HUES48 (cell line): Measurements from ENCODE around the gene ADAMTS17.

Experiments used
- H3K27ac ChIP-seq: one replicate; pipeline ENCODE4 v1.7.0; 2013; ENCODE audit warnings: low read depth, low read length, inconsistent platforms
- H3K27me3 ChIP-seq: 2 replicates; pipeline ENCODE4 v1.6.1; 2013; ENCODE audit warnings: mild to moderate bottlenecking, low read length; ENCODE audit not compliant: control insufficient read depth, insufficient read depth
- H3K36me3 ChIP-seq: 2 replicates; pipeline ENCODE4 v1.6.1; 2013; ENCODE audit warnings: low read length; ENCODE audit not compliant: control insufficient read depth, insufficient read depth
- H3K4me1 ChIP-seq: 2 replicates; pipeline ENCODE4 v1.6.1; 2013; ENCODE audit warnings: mild to moderate bottlenecking, low read length; ENCODE audit not compliant: control insufficient read depth, insufficient read depth
- H3K4me3 ChIP-seq: 2 replicates; pipeline ENCODE4 v1.5.1; 2013; ENCODE audit warnings: mild to moderate bottlenecking, low read depth, low read length
- H3K9ac ChIP-seq: 2 replicates; pipeline ENCODE4 v1.6.1; 2013; ENCODE audit warnings: mild to moderate bottlenecking, low read depth, low read length, moderate library complexity
- H3K9me3 ChIP-seq: 2 replicates; pipeline ENCODE4 v1.6.1; 2013; ENCODE audit warnings: low read length; ENCODE audit not compliant: control insufficient read depth, insufficient read depth

ADAMTS17 gene

DNA sequence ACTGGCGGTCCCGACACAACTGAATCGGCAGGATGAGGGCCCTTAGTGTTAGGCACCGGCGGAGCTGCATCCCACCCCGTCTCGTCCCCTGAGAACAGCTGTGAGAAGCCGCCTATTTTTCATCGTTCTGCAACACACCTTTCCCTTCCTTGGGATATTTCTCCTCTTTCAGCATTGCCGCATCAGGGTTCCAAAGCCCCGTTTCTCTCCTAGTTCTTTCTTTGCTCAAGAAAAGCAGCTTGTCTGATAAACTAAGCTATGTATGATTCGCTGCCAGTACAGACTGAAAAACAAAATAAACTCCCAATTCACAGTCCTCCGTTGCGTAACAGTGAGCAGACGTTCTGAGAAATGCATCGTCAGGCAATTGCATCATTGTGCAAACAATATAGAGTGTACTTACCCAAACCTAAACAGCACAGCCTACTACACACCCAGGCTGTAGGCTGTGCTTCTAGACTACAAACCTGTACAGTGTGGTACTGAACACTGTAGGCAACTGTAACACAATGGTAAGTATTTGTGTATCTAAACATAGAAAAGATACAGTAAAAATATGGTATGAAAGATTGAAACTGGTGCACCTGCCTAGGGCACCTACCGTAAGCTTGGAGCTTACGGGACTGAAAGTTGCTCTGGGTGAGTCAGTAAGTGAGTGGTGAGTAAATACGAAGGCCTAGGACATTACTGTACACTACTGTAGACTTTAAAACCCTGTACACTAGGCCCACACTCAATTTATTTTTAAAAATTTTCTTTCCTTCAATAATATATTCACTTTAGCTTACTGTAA lies 8.9 kb upstream of the ADAMTS17 start:
- Histone ChIP-seq H3K36me3 (no peaks in the 10 kb centered on the region), H3K9ac (no peak overlapping the region), H3K4me1 (peaks cover 4% of the 10 kb centered on the region; the same call in 1 of the 2 replicates), H3K27ac (no peak overlapping the region), H3K9me3 (no peaks in the 10 kb centered on the region), H3K4me3 (peak overlapping the region; percentile 93), H3K27me3 (peaks cover 7% of the 10 kb centered on the region)

DNA sequence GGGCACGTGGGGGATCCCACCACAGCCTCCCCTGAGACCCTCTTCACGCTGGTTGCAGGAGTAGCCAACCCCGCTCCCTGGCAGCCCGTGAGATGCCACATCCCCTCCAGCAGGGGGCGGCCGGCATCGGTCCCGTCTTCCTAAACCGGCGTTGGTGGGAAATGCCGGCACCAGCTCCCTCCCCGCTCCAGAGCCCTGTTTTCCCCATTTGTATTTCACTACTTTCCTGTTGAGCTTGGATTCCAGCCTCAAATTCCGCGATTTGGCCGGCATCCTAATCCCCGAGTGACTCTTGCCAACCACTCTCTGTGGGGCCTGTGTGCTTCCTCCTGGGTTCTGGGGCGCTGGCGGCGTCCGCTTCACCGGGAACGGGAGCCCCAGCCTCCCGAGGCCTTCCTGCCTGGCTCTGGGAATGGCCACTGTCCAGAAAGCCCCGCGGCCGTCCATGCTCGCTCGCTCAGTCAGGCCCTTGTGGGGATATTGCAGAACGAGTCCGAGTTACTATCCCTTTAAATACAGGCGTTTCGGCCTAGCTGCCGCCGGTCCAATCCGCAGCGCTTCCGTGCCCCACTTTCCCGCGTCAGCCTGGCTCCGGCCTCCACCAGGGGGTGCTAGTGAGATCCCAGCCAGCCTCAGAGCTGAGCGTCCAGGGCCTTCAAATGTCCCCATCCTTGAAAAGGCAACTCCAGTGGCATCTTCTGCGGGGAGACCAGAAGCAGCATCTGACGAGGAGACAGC lies 8.1 kb upstream of the ADAMTS17 start:
- Histone ChIP-seq H3K9me3 (no peaks in the 10 kb centered on the region), H3K27ac (peak overlapping the region; percentile 22), H3K36me3 (no peaks in the 10 kb centered on the region), H3K4me1 (peaks cover 4% of the 10 kb centered on the region; the same call in 1 of the 2 replicates), H3K27me3 (peaks cover 11% of the 10 kb centered on the region), H3K4me3 (peak overlapping the region; percentile 93), H3K9ac (peak overlapping the region; percentile 62; the same call in 1 of the 2 replicates)

DNA sequence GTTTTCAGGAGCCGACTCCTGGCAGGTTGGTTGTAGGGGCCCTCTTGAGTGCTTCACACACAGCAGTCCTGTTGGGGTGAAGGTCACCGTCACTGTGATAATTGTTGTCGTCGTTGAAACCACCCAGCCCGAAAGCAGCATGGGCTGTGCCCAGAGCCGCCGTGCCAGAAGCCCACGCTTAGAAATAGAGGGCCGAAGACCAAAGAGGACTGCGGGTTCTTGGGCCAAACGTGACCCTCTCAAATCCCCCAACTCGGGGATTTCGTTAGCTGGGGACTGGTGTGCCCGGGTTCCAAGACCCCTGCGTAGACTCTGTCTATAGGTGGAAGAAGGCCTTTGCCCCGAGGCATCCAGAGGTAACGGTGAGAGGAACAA lies 7.5 kb upstream of the ADAMTS17 start:
- peak overlapping the region; percentile 93; the same call in 1 of the 2 replicates for H3K4me3 ChIP-seq
- H3K9ac ChIP-seq = no peak overlapping the region
- no peak overlapping the region for H3K27ac ChIP-seq
- peaks cover 12% of the 10 kb centered on the region for H3K27me3 ChIP-seq
- no peaks in the 10 kb centered on the region for H3K9me3 ChIP-seq
- H3K36me3 ChIP-seq = no peaks in the 10 kb centered on the region
- H3K4me1 ChIP-seq = peaks cover 4% of the 10 kb centered on the region; the same call in 1 of the 2 replicates

DNA sequence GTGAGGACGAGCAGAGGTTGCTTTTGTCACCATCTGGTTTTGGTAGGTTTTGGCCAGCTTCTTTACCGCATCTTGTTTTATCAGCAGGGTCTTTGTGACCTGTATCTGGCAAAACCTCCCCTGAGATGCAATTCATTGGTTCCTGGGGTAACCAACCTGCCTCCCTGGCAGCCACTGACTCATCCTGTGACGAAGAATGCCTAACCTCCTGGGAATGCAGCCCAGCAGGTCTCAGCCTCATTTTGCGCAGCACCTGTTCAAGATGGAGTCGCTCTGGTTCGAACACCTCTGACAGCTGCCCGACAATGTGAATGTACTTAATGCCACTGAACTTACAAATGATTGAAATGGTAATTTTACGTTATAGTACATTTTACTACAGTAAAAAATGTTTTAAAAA lies 6.8 kb upstream of the ADAMTS17 start:
- H3K4me3 ChIP-seq = no peak overlapping the region
- H3K27me3 ChIP-seq = peaks cover 14% of the 10 kb centered on the region

DNA sequence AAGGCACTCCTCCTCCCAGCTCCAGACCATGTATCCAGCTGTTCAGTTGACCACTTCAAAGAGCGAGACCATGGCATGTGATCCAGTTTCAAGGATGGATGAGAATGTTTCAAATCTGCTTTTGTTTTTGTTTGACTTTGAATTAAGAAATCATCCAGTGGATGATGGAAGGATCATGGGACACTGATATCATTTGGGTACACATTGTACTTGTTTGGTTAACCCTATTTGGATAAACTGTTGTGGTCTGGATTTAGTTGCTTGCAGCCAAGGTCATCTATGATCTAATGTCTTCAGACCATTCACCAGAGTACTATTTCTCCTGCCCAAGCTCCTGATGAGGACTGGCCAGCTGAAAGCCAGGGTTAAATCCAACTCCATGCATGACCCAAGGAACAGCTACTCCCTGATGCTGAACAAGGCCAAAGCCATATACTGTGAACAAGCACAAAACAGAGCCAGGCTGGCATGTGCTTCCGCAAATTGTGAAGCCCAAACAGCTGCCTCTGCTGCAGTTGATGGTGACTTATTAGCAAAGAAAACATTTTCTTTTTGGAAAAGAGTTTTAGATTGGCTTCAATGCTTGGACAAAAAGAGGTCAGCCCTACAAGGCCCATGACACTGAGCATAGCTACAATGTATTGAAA lies 5.2 kb upstream of the ADAMTS17 start:
- no peak overlapping the region for H3K9ac ChIP-seq
- no peaks in the 10 kb centered on the region for H3K36me3 ChIP-seq
- peaks cover 29% of the 10 kb centered on the region for H3K27me3 ChIP-seq
- no peaks in the 10 kb centered on the region for H3K9me3 ChIP-seq
- H3K4me1 ChIP-seq = peaks cover 9% of the 10 kb centered on the region; the same call in 1 of the 2 replicates
- H3K27ac ChIP-seq = no peak overlapping the region
- no peak overlapping the region for H3K4me3 ChIP-seq

More for the DNA sequence above, 6.8 kb upstream of the ADAMTS17 start:
- H3K36me3 ChIP-seq = no peaks in the 10 kb centered on the region
- peaks cover 4% of the 10 kb centered on the region; the same call in 1 of the 2 replicates for H3K4me1 ChIP-seq
- no peaks in the 10 kb centered on the region for H3K9me3 ChIP-seq
- no peak overlapping the region for H3K27ac ChIP-seq
- no peak overlapping the region for H3K9ac ChIP-seq

DNA sequence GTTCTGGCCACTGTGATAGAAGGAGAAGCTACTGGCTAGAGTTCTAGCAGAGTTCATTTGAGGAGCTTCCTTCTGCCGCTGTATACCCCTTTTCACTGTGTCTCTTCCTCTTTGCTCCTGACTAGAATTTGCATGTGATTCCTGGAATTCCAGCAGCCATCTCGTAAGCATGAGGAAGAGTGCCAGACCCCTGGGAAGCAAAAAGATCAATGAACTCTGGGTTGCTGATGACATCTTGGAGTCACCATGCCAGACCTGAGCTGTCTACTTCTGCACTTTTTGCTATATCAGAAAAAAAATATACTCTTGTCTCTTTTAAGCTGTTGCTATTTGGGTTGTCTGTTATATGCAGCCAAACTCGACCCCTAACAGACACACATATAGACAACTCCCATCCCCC lies 3.7 kb upstream of the ADAMTS17 start:
- H3K9ac ChIP-seq = no peak overlapping the region
- no peaks in the 10 kb centered on the region for H3K9me3 ChIP-seq
- no peaks in the 10 kb centered on the region for H3K36me3 ChIP-seq
- H3K4me3 ChIP-seq = no peak overlapping the region
- peaks cover 43% of the 10 kb centered on the region for H3K27me3 ChIP-seq
- H3K27ac ChIP-seq = no peak overlapping the region
- H3K4me1 ChIP-seq = peaks cover 8% of the 10 kb centered on the region; the same call in 1 of the 2 replicates

DNA sequence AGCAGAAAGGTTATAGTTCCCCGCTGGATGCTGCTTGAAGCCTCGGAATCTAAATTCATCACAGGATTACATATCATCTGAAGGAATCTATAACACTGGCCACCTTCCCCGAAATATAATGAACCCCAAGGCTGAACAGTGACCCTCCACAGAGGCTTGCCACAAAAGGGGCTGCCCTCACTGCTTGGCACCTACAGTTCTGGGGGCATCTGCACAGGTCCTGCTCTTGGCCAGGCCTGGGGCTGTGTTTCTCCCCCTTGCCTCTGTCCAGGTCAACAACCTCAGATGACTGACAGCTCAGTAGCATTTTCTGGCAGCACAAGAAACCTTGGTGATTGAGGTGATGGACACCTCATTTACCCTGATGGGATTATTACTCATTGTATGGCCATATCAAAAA lies 1.5 kb upstream of the ADAMTS17 start:
- Histone ChIP-seq H3K4me1 (peaks cover 12% of the 10 kb centered on the region; the same call in 1 of the 2 replicates), H3K9ac (no peak overlapping the region), H3K9me3 (no peaks in the 10 kb centered on the region), H3K27ac (no peak overlapping the region), H3K36me3 (no peaks in the 10 kb centered on the region), H3K27me3 (peaks cover 44% of the 10 kb centered on the region), H3K4me3 (no peak overlapping the region)

DNA sequence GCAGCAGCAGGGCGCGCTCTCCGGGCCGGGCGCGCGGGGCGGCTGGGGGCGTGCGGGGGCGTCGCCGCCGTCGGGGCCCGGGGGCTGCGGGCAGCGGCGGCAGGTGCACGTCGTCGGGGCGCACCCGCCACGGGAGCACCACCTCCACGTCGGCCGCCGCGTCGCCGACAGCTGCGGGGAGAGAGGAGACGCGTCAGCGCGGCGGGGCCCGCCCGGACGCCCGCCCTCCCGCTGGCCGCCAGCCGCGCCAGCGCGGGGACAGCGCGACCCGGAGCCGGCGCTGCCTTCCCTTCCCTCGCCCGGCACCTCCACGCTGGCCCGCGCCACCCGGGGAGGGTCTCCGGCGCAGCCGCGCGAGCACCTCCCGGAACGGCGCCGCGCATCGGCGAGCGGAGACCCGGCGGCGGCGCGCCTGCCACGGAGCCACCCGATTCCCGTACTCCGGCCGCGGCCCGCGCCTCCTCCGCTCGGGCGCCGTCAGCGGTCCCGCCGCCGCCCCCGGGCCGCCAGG lies 481 bp downstream of the ADAMTS17 start:
- Histone ChIP-seq H3K9me3 (no peaks in the 10 kb centered on the region), H3K4me3 (peak overlapping the region; percentile 72; the same call in 1 of the 2 replicates), H3K9ac (no peak overlapping the region), H3K27ac (no peak overlapping the region), H3K36me3 (no peaks in the 10 kb centered on the region), H3K27me3 (peaks cover 44% of the 10 kb centered on the region), H3K4me1 (peaks cover 12% of the 10 kb centered on the region; the same call in 1 of the 2 replicates)

DNA sequence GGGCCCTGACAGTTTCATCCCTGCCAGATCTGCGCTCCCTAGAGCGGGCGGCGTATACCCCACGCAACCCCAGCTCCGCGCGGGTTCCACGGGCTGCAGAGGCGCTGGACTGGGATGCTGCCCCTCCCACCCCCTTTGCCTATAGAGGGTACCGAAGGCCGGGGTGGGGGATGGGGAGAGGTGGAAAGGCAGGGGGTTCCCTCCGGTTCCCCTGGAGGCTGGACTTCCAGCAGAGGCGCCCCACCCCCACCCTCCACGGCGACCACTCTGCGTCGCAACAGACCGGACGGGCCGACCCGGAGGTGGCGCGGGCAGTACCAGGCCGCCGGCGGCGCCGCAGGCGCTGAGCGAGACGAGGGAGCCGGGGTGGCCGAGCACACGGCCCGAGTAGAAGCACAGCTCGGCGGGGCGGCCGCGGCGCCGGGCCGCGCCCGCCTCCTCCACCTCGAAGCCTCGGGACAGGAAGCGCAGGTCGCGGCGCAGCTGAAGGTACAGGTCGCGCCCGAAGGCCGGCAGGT lies 995 bp downstream of the ADAMTS17 start:
- Histone ChIP-seq H3K9me3 (no peaks in the 10 kb centered on the region), H3K36me3 (no peaks in the 10 kb centered on the region), H3K9ac (no peak overlapping the region), H3K27ac (no peak overlapping the region), H3K4me3 (peak overlapping the region; percentile 37; the same call in 1 of the 2 replicates), H3K27me3 (peaks cover 44% of the 10 kb centered on the region), H3K4me1 (peaks cover 12% of the 10 kb centered on the region; the same call in 1 of the 2 replicates)

DNA sequence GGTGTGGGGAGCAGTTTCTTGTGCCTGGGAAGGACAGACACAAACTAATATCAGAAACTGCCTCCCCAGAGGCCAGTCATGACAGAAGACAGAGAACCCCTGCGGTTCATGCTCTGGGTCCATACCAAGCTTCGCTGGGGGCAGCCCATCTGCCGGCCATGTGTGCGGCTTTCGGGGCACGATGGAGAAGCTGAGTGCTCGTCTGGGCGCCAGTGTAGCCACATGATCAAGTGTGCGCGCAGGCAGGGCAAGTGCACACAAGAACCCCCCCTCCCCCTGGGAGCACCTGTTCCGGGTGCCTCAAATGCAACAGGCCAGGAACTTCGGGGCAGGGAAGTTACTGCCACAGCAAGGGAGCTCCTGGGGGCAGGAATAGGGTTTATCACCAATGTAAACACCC lies 1.8 kb downstream of the ADAMTS17 start:
- no peaks in the 10 kb centered on the region for H3K36me3 ChIP-seq
- no peak overlapping the region for H3K9ac ChIP-seq
- H3K27me3 ChIP-seq = peaks cover 42% of the 10 kb centered on the region
- H3K4me1 ChIP-seq = peaks cover 12% of the 10 kb centered on the region; the same call in 1 of the 2 replicates
- no peak overlapping the region for H3K27ac ChIP-seq
- H3K4me3 ChIP-seq = no peak overlapping the region
- no peaks in the 10 kb centered on the region for H3K9me3 ChIP-seq
